Activated CD4-positive, CD25-positive, alpha-beta regulatory T cell treated with anti-CD3 and anti-CD28 coated beads, Interleukin-2, amount 50 U/mL, for 24 hours (primary cell): ENCODE results near the gene MYL12A.
A peak's percentile ranks its signal among the peaks of the same experiment; 100 is the strongest.
"Not testable (repeated sequence)": the region's sequence is repeated elsewhere in the genome, so short reads cannot be mapped to it uniquely, and the experiment has no call there.

Experiments used
- ATAC-seq, 2 donors: fragments of 150-1000 bp; cut with Tn5 transposase; one replicate each; pipeline ENCODE4 v1.10.0; 2021; ENCODE audit warnings: mild to moderate bottlenecking in 1 of 2, moderate library complexity in 1 of 2

Gene MYL12A

DNA sequence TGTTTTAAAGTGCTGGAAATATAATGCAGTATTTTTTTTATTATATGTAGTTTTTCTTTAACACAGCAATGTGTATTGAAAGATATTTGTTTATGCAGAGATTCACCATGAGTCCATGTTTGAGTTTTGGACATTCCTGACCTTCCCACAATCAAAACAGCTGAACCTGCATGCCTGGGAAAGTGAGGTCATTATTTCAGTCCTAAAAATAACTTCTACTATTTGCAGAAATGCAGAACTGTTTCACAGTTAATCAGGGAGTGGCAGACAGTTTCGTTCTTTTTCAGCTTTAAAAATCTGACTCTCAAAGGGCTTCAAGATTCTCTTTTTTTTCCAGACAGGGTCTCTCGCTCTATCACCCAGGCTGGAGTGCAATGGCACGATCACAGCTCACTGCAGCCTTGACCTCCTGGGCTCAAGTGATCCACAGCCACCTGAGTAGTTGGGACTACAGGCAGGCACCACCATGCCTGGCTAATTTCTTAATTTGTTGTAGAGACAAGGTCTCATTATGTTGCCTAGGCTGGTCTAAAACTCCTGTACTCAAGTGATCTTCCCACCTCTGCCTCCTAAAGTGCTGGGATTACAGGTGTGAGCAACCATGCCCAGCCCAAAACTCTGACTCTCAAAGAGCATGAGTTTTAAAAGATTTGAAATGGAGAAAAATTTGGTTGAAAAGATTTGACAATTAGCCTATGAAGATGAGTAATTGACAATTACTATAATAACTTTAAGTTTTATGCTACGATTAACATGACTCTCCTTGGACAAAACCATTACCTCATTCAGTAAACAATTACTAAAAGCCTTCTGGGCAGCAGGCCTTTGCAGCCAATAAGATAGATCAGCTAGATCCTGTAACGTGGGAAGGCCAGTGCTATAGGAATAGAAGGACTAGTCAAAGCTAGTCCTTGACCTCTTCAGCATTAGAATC lies 9.4 kb downstream of the MYL12A start:
- ATAC-seq, result no peak

- no peak for ATAC-seq
Measured at GRCh38 chr18:3257627-3258120, 10.1 kb downstream of the MYL12A start.

DNA sequence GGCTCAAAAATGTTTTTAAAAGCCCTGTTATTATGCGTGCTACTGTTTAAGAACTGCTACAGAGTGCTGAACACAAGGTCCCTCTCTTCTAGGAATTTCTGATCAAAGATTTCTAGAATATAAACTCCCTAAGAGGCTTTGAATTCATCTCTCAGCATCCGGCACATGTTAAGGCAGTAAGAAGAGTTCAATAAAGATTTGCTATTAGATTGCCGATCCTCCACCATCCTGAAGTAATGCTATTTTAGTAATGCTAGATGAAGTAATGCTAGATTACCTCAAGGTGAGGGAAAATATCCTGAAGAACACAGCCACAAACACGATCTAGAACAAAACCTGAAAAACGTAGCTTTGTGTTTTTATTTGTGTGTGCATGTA lies 13.4 kb downstream of the MYL12A start:
- ATAC-seq, result no peak

DNA sequence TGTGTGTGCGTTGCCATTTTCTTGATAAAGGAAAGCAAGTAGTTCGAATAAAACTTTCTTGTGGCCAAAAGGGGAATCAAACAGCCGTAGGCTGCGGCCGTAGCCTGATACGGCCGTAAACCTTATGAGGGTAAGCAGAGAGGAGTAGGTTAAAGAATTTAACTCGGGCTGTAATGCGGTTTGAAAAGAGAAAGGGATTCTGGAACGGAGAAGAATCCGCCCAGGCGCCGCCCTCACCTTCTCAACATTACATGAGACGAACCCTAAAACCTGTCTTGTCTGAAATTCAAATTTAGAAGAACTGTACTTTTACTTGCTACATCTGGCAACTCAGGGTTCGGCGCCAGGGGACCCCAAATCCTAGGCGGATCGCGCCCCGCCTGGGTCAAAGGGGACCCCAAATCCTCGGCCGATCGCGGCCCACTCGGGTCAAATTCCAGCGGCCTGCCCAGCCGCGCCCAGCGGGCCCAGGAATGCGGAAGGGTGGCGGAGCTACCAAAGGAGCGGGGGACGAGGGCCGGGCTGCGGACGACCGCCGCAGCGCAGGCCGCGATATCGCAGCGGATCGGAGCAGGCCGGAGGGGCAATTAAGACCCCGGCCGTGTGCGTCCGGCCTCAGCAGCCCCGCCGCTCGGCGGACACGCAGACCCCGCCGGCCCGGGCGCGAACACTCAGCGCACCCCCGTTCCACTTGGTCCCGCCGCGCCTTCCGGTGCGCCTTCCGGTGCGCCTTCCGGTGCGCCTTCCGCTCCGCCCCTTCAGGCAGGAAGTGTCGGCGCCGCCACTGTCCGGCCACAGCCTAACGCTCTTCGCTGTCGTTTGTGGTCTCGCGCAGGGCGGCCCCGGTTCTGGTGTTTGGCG lies 14.0 kb downstream of the MYL12A start, which contains the start of gene MYL12B:
TSS of gene MYL12B (plus strand) at position 761 of the 861 bp plus-strand sequence. CDS start 10,766 bp downstream, outside the sequence.
- ATAC-seq, result peak; percentile 77 to 79

GRCh38 chr18:3262234-3263131 lies 14.9 kb downstream of the MYL12A start:
- ATAC-seq, result peak; percentile 34 to 44

GRCh38 chr18:3263132-3263700 lies 15.6 kb downstream of the MYL12A start:
- no peak for ATAC-seq

GRCh38 chr18:3264362-3264761 lies 16.8 kb downstream of the MYL12A start:
- no peak for ATAC-seq

GRCh38 chr18:3265564-3266033 lies 18.0 kb downstream of the MYL12A start:
- ATAC-seq, result no peak

- ATAC-seq, result no peak
Measured at GRCh38 chr18:3266062-3266608, 18.5 kb downstream of the MYL12A start.

DNA sequence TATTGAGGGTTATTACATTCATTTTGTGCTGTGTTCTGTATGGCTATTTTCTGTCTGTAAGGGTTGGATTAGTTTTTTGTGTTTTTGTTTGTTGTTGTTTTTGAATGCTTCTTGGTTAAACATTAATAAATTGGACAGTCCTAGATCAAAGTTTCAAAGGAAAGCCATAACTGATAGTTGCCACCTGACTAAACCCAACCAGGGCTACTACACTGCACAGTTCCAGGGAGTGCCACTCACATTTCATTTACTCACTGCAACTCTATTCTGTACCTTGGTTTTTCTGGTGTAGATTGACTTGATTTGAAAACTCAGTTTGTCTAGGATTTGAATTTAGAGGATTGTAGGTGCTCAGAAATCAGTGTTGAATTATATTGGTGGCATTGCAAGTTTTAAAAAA lies 20.7 kb downstream of the MYL12A start:
- no peak for ATAC-seq

- ATAC-seq, result no peak
Measured at GRCh38 chr18:3269241-3269913, 21.8 kb downstream of the MYL12A start.

GRCh38 chr18:3269914-3270299 lies 22.3 kb downstream of the MYL12A start:
- ATAC-seq, result no peak

DNA sequence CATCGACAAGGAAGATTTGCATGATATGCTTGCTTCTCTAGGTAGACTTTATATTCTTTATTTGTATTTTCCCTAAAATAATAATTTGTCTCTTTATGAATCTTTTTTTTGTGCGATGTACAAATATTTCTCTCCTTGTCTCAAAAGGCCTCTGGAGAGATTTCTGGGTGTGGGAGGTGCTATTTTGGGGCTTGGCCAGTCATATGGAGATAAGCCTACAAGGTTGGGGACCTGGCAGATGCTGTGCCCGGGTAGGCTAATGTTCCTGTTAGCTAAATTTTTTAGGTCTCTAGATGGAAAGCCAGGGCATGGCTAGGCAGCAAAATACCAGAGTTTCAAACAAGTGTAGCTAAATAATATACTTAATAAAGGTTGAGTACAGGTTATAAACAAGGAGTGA lies 25.4 kb downstream of the MYL12A start:
- ATAC-seq, result no peak

DNA sequence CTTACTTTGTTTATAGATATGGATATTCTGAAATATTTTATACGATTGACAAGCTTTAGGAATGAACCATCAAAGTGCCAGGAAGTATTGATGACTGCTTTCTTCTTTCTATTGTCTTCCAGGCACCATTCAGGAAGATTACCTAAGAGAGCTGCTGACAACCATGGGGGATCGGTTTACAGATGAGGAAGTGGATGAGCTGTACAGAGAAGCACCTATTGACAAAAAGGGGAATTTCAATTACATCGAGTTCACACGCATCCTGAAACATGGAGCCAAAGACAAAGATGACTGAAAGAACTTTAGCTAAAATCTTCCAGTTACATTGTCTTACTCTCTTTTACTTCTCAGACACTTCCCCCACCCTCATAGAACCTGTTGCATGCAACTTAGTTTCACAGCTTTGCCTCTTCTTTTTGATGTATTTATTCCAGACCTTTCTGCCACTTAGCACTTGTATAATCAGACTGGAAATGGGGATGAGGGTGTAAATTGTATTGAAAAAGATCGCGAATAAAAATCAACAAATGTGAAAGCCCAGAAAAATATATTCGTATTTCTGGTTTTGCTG lies 30.1 kb downstream of the MYL12A start:
- ATAC-seq, result not testable (repeated sequence)

DNA sequence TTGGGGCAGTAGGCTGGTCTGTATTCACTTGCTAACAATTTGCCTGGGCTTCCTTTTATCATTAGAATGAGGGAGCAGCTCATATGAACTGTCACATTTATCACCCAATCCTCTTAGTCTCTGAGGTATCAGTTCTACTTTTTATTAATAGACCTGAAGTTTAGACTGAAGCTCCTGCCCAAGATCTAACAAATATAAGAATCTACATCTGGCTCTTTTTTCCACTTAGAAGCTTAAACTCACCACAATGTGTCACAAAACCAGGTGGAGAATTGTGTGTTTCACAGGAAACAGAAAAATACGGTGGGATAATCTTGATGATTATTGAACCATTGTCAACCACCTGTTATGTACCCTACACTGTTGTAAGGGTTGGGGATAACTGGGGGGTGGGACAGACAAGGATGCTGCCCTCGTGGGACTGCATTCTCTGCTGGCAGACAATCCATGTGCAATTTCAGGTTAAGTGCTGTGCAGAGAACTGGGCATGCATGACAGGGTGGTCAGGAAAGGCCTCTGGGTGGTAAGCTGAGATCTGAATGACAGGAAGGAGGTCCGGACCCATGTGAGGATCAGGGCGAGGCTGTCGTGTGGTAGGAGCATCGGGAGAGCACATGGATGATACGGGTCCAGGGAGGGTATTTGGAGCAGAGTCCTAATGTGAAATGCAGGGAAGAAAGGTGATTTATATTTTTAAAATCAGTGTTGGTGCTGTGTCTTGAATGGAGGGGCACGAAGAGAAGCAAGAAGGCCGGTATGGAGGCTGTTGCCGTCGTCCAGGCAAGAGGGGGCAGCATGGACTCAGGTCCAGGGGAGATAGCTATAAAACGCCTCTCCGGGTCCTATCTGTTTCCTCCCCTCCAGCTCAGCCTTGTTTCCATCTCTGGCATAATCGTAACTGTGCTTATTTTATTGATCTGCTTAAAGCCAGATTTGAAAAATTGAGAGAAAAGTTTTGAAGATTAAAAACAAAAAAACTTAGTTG lies 31.9 kb downstream of the MYL12A start:
- no peak for ATAC-seq

DNA sequence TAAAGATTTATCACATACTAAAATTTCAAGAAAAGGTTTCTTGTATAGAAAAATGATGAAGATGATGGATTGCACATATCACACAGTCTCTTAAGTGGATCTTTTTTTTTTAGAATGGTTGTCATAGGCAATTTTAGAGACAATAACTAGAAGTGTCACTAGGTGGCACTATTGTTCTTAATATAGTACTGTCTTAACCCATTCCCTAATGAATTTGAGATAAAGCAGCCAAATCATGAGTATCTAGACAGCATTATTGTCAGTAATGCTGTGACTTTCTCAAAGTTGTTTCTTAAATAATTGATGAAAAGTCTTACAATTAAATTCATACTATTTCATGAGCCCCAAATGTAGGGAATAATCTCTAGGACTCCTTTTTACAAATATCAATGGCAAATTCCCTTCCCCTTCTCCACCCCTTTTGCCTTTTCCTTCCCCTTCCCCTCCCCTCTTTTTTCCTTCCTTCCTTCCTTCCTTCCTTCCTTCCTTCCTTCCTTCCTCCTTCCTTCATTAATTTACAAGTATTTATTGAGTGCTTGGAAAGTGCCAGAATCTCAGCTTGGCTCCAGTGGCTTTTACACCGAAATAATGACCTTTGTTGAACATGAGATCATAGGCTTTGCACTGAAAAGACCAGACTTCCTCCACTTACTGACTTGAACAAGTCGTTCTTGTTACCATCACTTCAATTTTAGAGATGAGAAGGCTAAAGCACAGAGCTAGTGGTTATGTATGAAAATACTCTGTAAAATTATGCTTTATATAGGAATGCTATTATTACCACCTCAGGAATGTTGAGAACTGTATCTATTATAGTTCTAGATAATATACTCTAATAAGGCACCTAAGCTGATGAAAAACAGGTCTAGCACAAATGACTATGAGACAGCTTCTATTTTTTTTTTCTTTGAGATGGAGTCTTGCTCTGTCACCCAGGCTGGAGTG lies 34.1 kb downstream of the MYL12A start:
- peak; percentile 76 to 85 for ATAC-seq

GRCh38 chr18:3283253-3283863 lies 35.8 kb downstream of the MYL12A start:
- no peak for ATAC-seq

GRCh38 chr18:3283908-3284307 lies 36.3 kb downstream of the MYL12A start:
- ATAC-seq, result no peak
